Measurements from ENCODE around the gene UBN2.

DNA sequence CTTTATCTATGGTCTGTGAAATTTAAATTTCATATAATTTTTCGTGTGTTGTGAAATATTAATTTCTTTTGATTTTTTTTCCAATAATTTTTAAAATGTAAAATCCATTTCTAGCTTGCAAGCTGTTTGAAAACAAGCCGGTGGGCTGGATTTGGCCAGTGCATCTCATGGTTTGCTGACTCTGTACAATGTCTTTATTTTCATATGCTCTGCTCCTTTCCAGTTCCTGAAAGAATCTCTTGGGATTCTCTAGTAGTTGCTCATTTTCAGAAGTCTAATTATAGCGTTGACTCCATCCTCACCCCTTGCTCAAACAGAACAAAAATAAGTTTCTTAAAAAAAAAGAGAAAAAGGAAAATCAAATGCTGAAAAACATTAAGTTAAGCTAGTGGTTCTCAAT, 21.4 kb downstream of the UBN2 start:
- no peak for TF ChIP-seq EP300 (IDR thresholded peaks at IDR 0.05)
- TF ChIP-seq, protein P1, sequence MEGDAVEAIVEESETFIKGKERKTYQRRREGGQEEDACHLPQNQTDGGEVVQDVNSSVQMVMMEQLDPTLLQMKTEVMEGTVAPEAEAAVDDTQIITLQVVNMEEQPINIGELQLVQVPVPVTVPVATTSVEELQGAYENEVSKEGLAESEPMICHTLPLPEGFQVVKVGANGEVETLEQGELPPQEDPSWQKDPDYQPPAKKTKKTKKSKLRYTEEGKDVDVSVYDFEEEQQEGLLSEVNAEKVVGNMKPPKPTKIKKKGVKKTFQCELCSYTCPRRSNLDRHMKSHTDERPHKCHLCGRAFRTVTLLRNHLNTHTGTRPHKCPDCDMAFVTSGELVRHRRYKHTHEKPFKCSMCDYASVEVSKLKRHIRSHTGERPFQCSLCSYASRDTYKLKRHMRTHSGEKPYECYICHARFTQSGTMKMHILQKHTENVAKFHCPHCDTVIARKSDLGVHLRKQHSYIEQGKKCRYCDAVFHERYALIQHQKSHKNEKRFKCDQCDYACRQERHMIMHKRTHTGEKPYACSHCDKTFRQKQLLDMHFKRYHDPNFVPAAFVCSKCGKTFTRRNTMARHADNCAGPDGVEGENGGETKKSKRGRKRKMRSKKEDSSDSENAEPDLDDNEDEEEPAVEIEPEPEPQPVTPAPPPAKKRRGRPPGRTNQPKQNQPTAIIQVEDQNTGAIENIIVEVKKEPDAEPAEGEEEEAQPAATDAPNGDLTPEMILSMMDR (IDR thresholded peaks at IDR 0.05), result no peak

Data from upper lobe of left lung (tissue), 4 donors.